ENCODE results near the gene LRCH1.

GRCh38 chr13:46550822-46551221 is 2.1 kb upstream of the LRCH1 start:
- no peak for TF ChIP-seq CTCF (optimal IDR thresholded peaks at IDR 0.05 in 1 of 3, IDR thresholded peaks at IDR 0.05 in 1 of 3, conservative IDR thresholded peaks at IDR 0.05 in 1 of 3; ENCODE audit: extremely low read depth in 1 of 3, insufficient read depth in 2 of 3, low read length in 3 of 3)
- no peak for TF ChIP-seq EZH2 (IDR thresholded peaks at IDR 0.05; ENCODE audit: low read length)
